HTR-8/SVneo (cell line): Measurements from ENCODE around the gene CEP128.
A peak's percentile ranks its signal among the peaks of the same experiment; 100 is the strongest.

Source experiments
- DNase-seq: peaks from one replicate; pipeline ENCODE4 v3.0.0; 2011; ENCODE audit warnings: low spot score, mixed read lengths; ENCODE audit not compliant: insufficient read length
- FAIRE-seq: peaks from 2 replicates; lab custom pipeline; 2011; peaks lifted over from hg19 to GRCh38; lab: Jason Lieb, UNC

Gene CEP128

GRCh38 chr14:80572666-80573065, 368.9 kb downstream of the CEP128 start:
- DNase-seq (no peak), FAIRE-seq (no peak)

GRCh38 chr14:80570930-80571298, 370.6 kb downstream of the CEP128 start:
- DNase-seq (no peak), FAIRE-seq (no peak)

GRCh38 chr14:80567905-80568536, 373.5 kb downstream of the CEP128 start:
- peak; percentile 15 for DNase-seq
- peak; percentile 71 for FAIRE-seq

GRCh38 chr14:80565001-80565400, 376.5 kb downstream of the CEP128 start:
- DNase-seq (no peak), FAIRE-seq (no peak)

GRCh38 chr14:80564051-80564450, 377.5 kb downstream of the CEP128 start:
- FAIRE-seq, result no peak

GRCh38 chr14:80560800-80561657, 380.5 kb downstream of the CEP128 start:
- DNase-seq (no peak), FAIRE-seq (no peak)

More at GRCh38 chr14:80564051-80564450, 377.5 kb downstream of the CEP128 start:
- DNase-seq, result no peak

- FAIRE-seq (no peak), DNase-seq (no peak)
These were observed 387.4 kb downstream of the CEP128 start for GRCh38 chr14:80554139-80554538.

GRCh38 chr14:80549141-80549540, 392.4 kb downstream of the CEP128 start:
- no peak for FAIRE-seq
- no peak for DNase-seq

GRCh38 chr14:80545935-80546854, 395.3 kb downstream of the CEP128 start:
- FAIRE-seq (no peak), DNase-seq (no peak)

GRCh38 chr14:80544366-80544765, 397.2 kb downstream of the CEP128 start:
- no peak for FAIRE-seq
- DNase-seq, result no peak

- FAIRE-seq, result no peak
- no peak for DNase-seq
These were observed 398.3 kb downstream of the CEP128 start for GRCh38 chr14:80543211-80543610.

- no peak for DNase-seq
- peak; percentile 20 for FAIRE-seq
These were observed 402.7 kb downstream of the CEP128 start for GRCh38 chr14:80538633-80539375.

- FAIRE-seq, result no peak
- no peak for DNase-seq
These were observed 403.9 kb downstream of the CEP128 start for GRCh38 chr14:80537626-80538025.

- DNase-seq (no peak), FAIRE-seq (no peak)
These were observed 405.1 kb downstream of the CEP128 start for GRCh38 chr14:80536456-80536855.

GRCh38 chr14:80535171-80535570, 406.4 kb downstream of the CEP128 start:
- no peak for FAIRE-seq
- no peak for DNase-seq

GRCh38 chr14:80523518-80524117, 417.9 kb downstream of the CEP128 start:
- DNase-seq (no peak), FAIRE-seq (no peak)

- no peak for FAIRE-seq
- DNase-seq, result no peak
These were observed 418.6 kb downstream of the CEP128 start for GRCh38 chr14:80522936-80523335.

- FAIRE-seq, result no peak
- no peak for DNase-seq
These were observed 419.1 kb downstream of the CEP128 start for GRCh38 chr14:80522411-80522810.

- DNase-seq, result no peak
- FAIRE-seq, result no peak
These were observed 420.1 kb downstream of the CEP128 start for GRCh38 chr14:80521456-80521855.
